HG03469 (cell line): ENCODE data around the gene TMEM214.

Source experiments
- ATAC-seq: cut with Tn5 transposase; IDR thresholded peaks from one replicate; pipeline ENCODE4 v1.9.1; 2021; ENCODE audit warnings: mild to moderate bottlenecking, moderate library complexity, moderate number of reproducible peaks; ENCODE audit not compliant: unreplicated experiment

The TMEM214 gene

DNA sequence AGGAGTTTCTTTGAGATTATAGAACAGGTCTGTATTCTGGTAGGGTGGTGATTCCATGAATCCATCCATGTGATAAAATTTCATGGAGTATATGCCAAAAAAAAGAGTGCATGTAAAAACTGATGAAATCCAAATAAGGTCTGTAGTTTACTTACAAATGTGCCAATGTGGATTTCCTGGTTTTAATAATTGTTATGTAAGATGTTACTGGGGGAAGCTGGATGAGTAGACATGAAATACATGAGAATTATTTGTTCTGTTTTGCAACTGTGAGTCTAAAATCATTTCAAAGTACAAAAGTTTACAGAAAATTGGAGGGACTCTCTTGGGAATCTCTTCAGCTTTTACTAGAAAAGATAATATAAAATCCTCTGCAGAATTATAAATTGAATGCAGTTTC, 23.7 kb upstream of the TMEM214 start:
- ATAC-seq: no peak

DNA sequence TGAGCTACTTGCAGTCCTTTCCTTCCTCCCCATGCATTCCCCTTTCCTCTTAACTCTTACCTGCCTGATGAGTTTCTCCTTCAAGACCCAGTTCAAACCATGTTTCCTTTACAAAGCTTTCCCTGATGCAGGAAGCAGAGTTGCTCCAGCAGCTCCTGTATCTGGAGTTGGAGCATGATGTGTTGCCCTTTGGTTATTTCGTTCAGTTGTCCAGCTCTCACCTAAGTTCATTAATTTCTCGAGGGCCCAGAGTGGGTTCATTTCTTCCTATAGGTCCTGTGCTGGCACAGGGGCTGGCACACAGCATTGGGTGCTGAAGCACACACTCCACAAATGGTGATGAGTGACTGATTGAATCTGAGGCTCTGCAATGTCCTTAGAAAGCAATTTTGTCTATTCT, 23.0 kb upstream of the TMEM214 start:
- no peak for ATAC-seq

DNA sequence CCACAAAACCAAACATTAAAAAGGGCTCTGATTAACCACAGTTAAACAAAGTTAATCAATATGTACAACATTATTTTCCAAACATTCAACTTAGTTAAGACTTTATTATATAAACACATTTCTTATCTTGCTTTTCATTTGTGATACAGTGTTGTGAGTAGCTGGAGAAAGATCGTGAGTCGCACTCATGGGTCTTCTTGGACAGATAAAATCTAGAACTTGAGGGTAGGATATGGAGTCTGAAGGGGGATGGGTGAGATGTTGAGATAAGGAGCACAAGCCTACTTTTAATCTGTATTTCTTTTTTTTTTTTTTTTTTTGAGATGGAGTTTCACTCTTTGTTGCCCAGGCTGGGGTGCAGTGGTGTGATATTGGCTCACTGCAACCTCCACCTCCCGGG, 22.6 kb upstream of the TMEM214 start:
- no peak for ATAC-seq

DNA sequence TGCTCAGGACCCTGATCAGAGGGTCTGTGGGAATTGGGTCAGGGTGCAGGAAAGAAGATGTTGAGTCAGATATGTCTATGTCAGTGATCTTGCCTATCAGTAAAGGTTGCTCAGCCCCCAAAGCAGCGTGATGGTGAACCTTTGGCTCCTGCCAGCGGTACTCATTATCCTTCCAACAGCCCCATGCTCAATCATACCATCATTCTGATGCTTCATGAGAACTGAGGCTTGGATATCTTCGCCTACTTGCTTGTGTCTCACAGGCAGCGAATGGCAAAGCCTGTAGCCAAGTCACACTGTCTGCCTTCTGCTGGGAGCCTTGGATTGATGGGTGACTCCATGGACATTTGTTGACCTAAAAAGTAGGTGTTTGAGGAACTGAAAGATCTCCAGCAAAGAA, 19.0 kb upstream of the TMEM214 start:
- no peak for ATAC-seq

DNA sequence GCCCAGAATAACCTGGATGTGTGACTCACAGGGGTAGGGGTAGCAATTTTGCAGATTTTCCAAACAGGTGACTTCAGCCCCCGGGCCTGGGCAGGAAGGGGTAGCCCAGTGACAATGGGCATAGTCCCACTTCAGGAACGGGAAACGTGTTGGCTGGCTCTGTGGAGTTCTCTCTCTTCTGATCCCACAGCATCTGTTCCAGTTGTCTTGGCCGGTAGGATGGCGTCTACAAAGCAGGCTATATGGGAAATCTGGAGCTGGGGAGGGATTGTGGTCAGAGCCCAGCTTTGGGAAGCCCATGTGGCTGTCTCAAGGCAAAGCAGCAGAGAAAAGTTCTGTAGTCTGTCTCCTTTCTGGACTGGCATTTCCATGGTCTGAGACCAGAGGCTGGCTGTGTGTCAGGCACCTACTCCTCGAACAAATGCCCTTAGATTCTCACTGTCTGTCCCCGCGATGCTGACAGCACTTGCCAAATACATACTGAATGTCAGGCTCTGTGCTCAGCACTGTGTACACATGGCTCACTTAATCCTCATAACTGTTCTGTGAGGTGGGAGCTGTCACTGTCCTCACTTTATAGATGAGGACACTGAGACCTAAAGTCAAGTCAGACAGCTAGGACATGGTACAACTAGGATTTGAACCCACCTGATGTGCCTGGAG, 17.9 kb upstream of the TMEM214 start:
- ATAC-seq: no peak

DNA sequence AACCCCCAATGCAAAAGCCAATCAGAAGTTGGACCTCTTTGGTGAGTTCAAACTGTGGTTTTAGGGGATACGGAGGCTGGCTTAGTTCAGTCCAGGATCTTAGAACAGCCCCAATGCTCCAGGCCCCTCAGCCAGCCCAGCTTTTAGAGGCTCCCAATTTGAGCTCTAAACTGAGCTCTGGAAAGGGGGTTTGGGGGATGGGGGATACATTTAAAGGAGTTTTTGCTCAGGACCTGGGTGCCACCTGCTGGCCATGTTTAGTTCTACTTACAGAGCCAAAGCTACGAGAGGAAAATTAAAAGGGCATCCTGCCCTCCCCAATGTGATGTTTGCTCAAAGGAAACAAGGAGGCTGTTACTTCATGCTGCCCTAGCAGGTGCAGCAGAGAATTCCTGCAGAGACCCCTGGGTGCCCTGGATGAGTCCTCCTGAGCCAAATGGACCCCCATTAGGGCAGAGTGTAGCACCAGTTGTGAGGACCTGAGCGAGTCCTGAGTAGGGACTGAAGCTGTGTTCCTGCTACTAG, 15.9 kb upstream of the TMEM214 start:
- ATAC-seq: no peak

DNA sequence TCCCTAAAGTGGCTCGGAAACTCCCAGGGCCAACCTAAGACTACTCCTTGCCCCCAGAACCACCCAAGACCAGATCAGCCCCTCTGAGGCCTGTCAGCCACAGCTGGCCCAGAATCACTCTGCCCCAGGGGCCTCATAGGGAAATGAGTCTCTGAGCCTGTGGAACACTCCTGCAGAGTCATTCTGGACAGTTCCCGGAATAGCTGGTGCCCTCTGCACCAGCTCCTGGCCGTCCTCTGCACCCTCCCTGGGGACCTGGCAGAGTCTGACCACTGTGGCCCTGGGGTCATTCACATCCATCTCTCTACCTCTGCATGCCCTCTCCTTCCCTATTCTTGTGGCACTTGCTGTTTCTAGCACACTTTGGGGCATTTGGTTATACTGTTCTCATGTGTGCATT, 14.6 kb upstream of the TMEM214 start:
- ATAC-seq: no peak

DNA sequence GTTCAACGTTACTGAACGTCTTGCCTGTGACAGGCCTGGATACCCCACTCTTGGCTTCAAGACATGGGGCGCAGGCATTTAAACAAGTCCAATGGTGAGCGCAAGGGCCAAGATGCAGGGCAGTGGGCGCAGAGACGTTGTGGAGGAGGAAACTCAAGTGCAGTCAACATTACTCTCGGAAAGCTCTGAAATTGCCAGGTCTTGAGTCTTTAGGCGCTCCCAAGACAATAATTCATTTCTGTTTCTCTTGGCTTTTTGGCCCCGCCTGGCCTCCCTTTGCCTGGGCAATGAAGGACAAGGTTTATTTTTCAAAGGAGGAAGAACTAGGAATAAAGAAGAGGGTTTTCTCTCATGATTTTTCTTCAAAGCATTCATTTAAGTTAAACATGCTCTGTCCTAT, 13.3 kb upstream of the TMEM214 start:
- no peak for ATAC-seq

DNA sequence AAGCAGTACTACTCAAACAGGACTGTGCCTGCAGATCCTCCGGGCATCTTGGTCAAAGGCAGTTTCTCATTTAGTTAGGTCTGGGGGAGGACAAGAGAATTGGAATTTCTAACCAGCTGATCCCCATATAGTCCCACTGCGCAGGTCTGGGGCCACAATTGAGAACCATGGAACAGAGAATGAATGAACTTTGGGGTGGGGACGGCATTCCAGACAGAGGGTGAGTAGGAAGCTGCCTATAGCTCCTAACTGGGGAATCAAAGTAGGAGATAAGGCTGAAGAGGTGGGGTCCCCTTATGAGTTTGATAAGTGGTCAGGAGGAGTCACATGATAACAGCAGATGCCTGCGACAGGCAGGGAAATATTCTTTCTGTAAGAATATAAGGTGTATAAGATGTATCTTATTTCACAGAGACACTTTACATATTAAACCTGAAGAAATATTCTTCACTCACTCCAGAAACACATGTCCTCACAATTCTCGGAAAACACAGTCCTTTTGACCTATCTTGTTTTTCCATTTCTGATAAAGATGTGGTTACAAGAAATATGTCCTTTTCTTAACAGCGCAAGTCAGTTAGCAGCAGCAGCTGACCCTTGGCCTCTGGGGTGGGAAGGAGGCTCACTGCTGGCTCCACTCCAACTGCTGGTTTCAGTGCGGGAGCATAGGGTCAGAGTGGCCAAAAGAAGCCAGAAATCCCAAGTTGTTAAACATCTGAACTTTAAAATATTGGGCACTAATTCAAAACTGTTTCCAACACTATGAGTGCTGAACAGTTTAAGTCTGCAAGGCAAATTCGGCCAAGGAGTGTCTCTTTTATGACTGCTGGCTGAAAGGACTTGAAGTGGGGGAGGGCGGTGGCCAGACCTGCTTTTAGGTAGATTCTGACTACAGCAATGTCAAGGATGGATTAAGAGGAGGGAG, 12.6 kb upstream of the TMEM214 start:
- ATAC-seq: no peak

DNA sequence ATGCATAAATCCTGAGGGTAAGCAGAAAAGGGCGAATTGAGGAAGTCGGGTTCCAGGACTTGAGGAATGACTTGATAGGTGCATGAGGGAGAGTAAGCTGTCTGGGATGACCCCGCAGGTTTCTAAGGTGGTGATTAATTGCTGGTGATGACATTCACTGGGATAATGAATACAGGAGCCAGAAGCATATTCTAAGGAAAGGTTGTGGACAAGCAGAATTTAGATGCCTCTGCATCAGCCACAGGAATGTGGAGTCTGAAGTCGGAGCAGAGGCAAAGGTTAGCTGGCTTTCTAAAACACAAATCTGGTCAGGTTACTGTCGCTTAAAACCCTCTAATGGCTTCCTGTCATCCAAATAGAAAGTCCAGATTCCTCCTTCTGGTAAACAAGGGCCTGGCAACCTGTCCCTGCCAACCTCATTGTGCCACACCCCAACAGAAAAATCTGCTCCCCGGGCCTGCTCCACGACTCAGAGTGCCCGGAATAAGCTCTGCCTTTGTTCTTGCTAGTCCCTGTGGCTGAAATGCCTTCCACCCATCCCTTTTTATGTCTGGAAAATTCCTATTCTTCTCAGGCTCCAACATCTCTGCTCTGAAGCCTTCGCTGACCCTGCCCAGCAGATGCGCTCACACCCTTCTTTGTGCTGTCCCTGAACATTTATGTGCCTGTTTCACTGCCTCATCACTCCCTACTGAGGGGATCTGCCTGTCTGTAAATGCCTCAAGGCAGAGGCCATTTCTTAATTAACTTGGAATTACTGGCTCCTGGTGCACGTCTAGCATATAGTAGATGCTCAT, 11.3 kb upstream of the TMEM214 start:
- ATAC-seq: no peak

DNA sequence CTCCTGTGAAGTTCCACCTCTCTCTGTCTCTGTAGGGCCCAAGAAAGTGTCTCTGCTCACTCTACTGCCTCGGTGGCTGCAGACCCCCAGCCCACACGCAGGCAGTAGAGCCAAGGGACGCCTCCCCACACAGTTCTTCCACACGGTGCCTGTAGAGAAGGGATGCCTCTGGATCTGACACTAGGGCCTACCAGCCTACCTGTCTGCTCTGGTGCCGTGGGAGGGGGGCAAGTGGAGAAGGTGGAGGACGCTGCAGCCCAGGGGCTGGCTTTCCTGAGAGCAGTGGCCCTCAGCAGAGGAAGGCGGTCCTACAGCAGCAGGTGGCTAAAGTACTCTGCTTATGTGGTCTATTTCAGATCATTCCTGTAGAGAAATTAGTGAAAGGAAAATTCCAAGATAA, 9.0 kb upstream of the TMEM214 start:
- ATAC-seq: no peak

DNA sequence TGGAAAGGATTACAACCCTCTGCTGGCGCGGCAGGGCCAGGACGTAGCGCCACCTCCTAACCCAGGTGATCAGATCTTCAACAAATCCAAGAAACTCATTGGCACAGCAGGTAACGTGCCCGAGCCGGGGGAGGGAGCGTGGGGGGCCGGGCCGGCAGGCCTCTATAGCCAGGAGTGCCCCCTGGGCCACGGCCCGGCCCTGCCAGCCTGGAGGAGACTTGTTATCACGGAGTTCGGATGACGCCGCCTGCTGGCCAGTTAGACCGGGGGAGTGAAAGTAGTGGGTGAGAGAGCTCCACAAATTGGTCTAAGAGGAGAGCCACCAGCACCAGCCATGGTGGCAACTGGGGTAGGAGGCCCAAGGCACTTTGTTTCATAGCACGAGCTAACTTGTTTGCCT, 8.6 kb upstream of the TMEM214 start:
- ATAC-seq: no peak

DNA sequence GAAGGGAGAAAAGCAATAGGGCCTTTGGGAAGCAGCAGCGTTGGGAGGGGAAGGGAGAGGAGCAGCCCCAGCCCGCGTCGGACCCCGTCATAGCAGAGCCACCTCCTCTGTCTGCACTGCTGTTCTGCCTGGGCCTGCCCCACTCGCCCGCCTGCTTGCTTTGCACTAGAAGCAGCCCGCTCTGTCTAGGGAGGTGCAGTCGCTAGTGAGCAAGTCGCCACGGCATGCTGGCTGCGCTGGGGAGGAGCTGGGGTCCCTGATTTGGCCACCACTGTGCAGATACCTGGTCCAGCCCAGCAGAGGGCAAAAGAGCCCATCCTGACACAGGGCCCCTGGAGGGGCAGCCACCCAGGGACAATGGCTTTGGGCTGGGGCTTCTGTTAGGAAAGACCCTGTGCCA, 8.0 kb upstream of the TMEM214 start:
- no peak for ATAC-seq

DNA sequence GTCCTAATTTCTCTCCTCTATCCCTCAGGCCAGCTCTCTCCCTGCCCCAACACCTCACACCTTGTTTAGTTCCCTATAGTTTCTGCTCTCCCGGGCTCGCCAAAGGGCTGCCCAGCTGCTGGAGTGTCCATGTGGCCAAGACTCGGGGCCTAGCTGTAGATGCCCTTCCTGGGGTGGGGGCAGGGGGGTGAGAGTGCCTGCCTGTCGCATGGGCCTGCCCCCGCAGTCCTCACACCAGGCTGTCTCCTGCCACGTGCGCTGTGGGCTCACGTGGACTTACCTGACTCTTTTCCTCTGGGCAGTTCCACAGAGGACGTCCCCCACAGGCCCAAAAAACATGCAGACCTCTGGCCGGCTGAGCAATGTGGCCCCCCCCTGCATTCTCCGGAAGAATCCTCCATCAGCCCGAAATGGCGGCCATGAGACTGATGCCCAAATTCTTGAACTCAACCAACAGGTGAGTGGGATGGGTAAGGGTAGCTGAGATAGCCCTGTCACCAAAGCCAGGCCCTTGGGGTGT, 7.4 kb upstream of the TMEM214 start:
- no peak for ATAC-seq

DNA sequence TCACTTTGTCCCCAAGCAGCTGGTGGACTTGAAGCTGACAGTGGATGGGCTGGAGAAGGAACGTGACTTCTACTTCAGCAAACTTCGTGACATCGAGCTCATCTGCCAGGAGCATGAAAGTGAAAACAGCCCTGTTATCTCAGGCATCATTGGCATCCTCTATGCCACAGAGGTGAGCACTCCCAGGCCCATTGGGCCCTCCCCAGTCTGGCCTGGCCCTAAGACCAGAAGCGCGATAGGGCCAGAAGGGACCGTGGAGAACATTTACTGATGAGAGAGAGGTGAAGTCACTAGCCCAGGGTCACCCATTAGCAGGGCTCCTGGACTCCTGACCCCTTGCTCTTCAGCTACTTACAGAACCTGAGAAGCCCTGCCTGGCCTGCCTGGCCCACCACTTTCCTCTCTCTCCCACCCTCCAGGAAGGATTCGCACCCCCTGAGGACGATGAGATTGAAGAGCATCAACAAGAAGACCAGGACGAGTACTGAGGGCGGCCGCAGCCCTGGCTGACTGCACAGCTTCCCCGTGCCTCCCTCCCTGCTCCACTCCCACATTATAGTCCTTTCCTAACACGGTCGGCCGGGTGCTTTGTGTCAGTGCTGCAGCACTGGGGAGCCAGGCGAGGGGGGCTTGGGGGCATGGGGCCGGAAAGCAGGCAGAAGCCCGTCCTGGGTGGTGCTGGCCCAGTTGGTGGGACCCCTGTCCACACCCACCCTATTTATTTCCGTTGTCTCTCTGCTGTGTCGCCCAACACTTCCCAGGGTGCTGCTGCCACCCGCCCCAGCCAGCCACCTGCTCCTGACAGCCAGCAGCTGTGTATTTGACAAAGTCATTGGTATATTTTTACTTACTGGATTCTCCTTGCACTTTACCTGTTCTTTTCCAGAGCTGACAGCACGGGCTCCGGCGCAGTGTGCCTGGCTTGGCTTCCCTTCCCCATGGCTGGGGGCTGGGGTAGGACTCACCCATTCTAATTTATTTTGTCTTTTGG, 6.6 kb upstream of the TMEM214 start:
- no peak for ATAC-seq

DNA sequence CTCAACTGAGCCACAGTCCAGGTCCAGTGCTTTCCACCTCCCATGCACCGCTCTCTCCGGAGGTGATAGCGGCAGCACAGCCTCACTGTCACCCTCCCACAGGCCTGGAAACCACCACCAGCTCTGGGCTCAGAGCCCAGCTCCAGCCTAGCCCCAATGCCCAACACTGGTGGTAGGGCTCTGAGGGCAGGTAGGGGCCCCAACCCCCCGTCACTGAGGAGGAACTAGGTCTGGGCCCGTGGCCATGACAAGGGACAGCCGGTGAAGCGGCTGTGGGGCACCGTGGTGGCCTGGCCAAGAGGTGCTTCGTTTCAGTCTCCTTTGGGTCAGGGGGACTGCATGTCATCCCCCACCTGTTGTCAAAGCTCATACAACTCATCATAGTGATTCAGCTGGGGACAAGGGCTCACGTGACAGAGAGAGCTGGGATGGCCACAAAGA, 5.5 kb upstream of the TMEM214 start:
- ATAC-seq: no peak

DNA sequence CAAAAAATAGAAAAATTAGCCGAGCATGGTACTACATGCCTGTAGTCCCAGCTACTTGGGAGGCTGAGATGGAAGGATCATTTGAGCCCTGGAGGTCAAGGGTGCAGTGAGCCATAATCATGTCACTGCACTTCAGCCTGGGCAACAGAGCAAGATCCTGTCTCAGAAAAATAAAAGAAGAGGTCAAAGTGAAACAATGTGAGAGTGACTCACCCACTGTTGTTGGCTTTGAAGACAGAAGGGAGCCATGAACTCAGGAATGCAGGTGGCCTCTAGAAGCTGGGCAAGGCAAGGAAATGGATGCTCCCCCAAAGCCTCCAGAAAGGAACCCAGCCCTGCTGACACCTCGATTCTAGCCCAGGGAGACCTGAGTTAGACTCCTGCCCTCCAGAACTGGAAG, 3.7 kb upstream of the TMEM214 start:
- no peak for ATAC-seq

DNA sequence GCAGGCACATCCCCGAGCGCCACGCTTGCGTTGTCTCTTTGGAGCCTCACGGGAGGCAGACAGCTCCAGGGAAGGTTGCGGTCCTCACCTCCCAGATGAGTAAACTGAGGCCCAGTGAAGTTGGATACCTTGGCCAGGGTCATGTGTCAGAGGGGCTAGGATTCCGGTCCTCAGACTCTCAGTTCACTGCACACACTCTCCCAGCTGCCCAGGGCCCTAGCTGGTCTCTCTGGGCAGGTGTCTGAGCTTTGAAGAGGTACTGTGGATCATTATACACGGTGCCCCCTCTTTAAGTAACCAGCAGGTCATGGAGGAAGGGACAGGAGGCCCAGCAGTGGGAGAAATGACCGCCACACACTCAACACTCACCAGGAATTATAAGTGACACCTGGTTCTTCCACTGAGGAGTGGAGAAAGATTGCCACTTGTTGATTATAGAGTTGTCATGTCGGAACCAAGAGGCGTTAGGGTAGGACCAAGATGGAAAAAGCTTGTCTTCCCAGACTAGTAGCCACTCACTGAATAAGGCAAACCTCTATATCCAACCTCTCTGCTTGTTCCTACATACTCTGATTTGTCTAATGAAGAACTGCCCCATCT, 588 bp downstream of the TMEM214 start:
- ATAC-seq: no peak

DNA sequence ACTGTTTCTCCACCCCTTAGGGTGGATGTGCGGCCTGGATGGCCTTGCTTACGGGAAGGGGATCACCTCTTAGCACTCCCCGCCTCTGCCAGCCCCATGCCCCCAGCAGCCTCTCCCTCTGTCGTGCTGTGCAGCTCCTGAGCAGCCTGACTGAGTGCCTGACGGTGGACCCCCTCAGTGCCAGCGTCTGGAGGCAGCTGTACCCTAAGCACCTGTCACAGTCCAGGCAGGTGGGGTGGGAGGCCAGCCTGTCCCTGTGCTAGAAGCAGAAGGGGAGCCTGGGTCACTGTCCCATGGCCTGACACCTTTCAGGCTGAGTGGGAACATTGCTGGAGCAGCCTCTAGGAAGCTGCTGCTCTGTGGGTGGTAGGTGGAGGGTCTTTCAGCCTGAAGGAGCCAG, 5.2 kb downstream of the TMEM214 start:
- no peak for ATAC-seq
